ENCODE results near the gene CPNE8. TPM values are rescaled to one million over a fixed set of nuclear protein-coding genes. Genes with fewer than 3 reads are reported as not detected.

Gene CPNE8
- total RNA-seq (10 to 100 TPM; 12.6 to 13.1 TPM), polyA plus RNA-seq (ENCODE audit: insufficient read depth, low read depth, low replicate concordance) (9.3 TPM)
- long read RNA-seq, donor 1, result 0 reads
- long read RNA-seq, donor 2, partial matches to known transcripts, result 0 of 1 reads
- long read RNA-seq, donor 2, other reads (novel, unspliced or antisense), result 0 of 1 reads

DNA sequence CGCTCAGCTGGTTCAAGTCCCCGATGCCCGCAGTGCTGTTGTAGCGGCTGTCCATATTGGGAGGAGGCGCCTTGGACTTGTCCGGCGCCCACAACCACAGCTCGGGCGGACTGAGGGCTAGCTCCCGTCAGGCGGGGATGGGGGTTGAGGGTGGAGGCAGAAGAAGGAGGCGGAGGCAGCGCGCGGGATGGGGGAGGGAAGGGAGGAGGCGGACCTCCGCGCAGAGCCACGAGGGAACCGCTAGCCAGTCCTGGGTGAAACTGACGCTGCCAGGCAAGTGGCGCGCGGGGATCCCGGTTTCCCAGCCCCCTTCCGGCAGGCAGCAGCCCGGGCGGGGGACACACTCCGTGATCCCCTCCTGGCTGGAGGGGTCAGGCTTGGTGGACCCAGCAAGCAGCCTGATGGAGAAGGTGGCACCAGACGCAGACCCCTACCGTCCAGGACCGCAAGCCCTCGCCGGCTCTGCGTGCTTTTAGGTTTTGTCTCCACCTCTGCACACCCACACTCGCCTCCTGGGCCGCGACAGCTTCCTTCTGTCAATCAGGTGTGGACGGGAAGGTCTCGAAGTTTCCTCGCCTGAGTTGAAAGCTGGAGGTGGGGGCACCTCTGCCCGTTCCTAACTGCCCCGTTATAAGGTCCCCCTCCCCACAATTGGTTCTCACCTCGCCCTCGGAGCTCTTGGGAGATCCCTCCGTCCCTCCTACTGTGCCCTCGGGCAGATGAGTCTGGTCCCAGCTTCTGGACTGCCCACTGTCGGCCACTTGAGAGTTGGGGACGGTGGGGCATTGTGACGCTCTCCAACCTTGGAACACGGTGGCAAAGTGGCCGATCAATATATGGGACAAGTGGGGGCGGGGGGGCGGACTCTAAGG, at the start of gene CPNE8:
CPNE8 (minus strand) TSS at position 112 of the 872 bp plus-strand sequence; CDS start at position 55, 57 bp downstream.
- H3K27ac ChIP-seq, result peak within 1 kb of the TSS; percentile 57 to 91
- H3K36me3 ChIP-seq (ENCODE audit: low read depth, missing control alignments), result no peaks in the 10 kb centered on the region
- TF ChIP-seq POLR2A (IDR thresholded peaks at IDR 0.05), result peak; percentile 20
- TF ChIP-seq, protein P1, sequence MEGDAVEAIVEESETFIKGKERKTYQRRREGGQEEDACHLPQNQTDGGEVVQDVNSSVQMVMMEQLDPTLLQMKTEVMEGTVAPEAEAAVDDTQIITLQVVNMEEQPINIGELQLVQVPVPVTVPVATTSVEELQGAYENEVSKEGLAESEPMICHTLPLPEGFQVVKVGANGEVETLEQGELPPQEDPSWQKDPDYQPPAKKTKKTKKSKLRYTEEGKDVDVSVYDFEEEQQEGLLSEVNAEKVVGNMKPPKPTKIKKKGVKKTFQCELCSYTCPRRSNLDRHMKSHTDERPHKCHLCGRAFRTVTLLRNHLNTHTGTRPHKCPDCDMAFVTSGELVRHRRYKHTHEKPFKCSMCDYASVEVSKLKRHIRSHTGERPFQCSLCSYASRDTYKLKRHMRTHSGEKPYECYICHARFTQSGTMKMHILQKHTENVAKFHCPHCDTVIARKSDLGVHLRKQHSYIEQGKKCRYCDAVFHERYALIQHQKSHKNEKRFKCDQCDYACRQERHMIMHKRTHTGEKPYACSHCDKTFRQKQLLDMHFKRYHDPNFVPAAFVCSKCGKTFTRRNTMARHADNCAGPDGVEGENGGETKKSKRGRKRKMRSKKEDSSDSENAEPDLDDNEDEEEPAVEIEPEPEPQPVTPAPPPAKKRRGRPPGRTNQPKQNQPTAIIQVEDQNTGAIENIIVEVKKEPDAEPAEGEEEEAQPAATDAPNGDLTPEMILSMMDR (IDR thresholded peaks at IDR 0.05), result no peak
- 0 to 1% methylated on average over 15 to 54 of the region's 54 CpGs for whole genome bisulfite sequencing, 2 donors
- H3K4me1 ChIP-seq, result peaks cover 6% of the 10 kb centered on the region
- intact Hi-C loops (cut with DNase I; ENCODE audit: low total_unique reads), result no loop called here
- H3K4me3 ChIP-seq, result peak within 1 kb of the TSS; percentile 61 to 65
- no peaks in the 10 kb centered on the region for H3K27me3 ChIP-seq
- peak; percentile 78 for DNase-seq
- no peaks in the 10 kb centered on the region for H3K9me3 ChIP-seq

DNA sequence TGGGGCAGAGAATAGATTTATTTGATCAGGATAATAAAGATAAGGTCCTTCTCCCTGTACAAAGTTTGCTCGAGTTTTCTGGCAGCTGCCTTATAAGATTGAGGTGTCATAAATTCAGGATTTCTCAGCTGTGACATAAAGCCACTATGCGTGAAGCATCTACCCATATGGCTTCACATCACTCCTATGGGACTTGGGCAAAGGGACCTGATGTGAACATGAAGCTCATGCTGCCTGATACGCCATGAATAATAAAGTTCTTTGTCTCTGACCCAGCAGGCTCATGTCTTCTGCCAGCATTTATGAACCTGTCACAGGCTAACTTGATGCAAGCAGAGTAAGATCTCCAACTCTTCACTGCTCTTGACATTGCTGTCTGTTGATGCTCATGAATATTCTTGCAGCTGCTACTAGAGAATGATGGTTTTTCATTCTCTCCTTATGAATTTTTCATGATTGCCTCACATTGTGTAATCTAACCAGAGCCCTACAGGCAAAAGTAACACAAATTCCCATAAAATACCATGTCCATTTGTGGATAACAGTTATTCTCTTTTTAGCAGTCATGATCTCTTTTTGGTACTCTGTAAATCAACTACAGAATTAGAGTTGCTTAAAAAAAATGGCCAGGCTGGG, 49.0 kb upstream of the CPNE8 start:
- no peaks in the 10 kb centered on the region for H3K27me3 ChIP-seq
- no peaks in the 10 kb centered on the region for H3K4me1 ChIP-seq
- H3K27ac ChIP-seq, result no peak overlapping the region
- intact Hi-C loops (cut with DNase I; ENCODE audit: low total_unique reads), result no loop called here
- no peaks in the 10 kb centered on the region for H3K9me3 ChIP-seq
- no peaks in the 10 kb centered on the region for H3K36me3 ChIP-seq (ENCODE audit: low read depth, missing control alignments)
- 67 to 78% methylated on average over 3 of the region's 3 CpGs for WGBS, 2 donors
- DNase-seq, result no peak
- H3K4me3 ChIP-seq, result no peak overlapping the region
- TF ChIP-seq POLR2A (IDR thresholded peaks at IDR 0.05), result no peak
- TF ChIP-seq, protein P1 (IDR thresholded peaks at IDR 0.05), result no peak

DNA sequence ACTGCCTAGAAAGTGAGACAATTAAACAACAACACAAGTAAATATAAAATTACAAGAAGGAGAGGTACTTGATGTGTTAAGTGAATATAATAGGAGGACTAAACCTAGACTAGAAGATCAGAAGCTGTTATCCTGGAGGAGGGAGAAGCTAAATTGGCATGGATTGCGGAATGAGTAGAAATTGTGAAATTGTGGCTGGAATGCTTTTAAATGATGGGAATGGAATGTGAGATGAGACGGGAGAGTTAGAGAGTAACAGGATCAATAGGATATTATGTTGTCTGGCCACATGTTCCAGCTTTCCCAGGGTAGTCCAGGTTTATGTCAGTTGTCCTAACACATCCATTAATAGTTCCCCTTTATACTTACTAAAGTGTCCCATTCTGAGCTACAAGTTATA, 44.0 kb upstream of the CPNE8 start:
- TF ChIP-seq POLR2A (IDR thresholded peaks at IDR 0.05), result no peak
- TF ChIP-seq, protein P1 (IDR thresholded peaks at IDR 0.05), result no peak
- no peaks in the 10 kb centered on the region for H3K9me3 ChIP-seq
- WGBS, 2 donors, result 71 to 80% methylated on average over 2 of the region's 2 CpGs

DNA sequence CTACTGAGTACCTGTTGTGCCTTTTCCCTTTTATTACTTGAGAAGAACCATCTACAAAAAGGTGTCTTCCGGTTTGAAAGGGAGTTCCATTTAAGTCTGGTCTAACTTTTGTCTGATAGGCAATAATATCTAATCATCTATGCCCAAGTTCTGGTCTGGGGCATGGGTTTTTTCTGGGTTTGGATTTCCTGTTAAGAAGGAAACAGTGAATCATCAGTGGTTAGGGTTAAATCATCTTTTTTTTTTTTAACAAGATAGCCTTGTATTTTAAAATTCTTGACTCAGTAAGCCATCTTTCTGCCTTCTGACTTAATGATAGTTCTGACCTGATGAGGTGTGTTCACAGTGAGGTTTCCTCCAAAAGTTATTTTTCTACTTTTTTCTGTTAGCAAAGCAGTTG, 29.3 kb upstream of the CPNE8 start:
- Histone ChIP-seq H3K4me1 (no peaks in the 10 kb centered on the region), H3K9me3 (no peaks in the 10 kb centered on the region), H3K27me3 (no peaks in the 10 kb centered on the region), H3K4me3 (no peak overlapping the region), H3K27ac (no peak overlapping the region), H3K36me3 (ENCODE audit: low read depth, missing control alignments) (no peaks in the 10 kb centered on the region)
- TF ChIP-seq, protein P1 (IDR thresholded peaks at IDR 0.05), result no peak
- no peak for TF ChIP-seq POLR2A (IDR thresholded peaks at IDR 0.05)
- intact Hi-C loops (cut with DNase I; ENCODE audit: low total_unique reads), result no loop called here
- no peak for DNase-seq
- WGBS, 2 donors, result 63 to 100% methylated on average over 1 of the region's 1 CpG

More for the DNA sequence above, 44.0 kb upstream of the CPNE8 start:
- H3K27ac ChIP-seq, result no peak overlapping the region
- H3K4me1 ChIP-seq, result no peaks in the 10 kb centered on the region
- H3K4me3 ChIP-seq, result no peak overlapping the region
- intact Hi-C loops (cut with DNase I; ENCODE audit: low total_unique reads), result no loop called here
- H3K36me3 ChIP-seq (ENCODE audit: low read depth, missing control alignments), result no peaks in the 10 kb centered on the region
- DNase-seq, result no peak
- no peaks in the 10 kb centered on the region for H3K27me3 ChIP-seq

Measured in testis (tissue), 5 donors.